Esophagus muscularis mucosa (tissue), 4 donors: ENCODE measurements around the gene RPP25. TPM values are rescaled to one million over a fixed set of nuclear protein-coding genes. Genes with fewer than 3 reads are reported as not detected.

Experiments
- DNase-seq: peaks from one replicate; pipeline ENCODE4 v3.0.0-alpha.2; 2017; ENCODE audit errors: extremely low spot score
- H3K27ac ChIP-seq, 4 donors: fragments of 200-600 bp; sonication (generic); replicated peaks in 1 of 4; 1 replicate in 3 of 4; 2 replicates in 1 of 4; pipeline ENCODE4 v1.5.1; 2016 to 2019; ENCODE audit warnings: mild to moderate bottlenecking in 1 of 4
- H3K27me3 ChIP-seq, 4 donors: fragments of 200-600 bp; sonication (generic); one replicate each; pipeline versions ENCODE4 v1.5.1 to v1.6.0; 2016 to 2019
- H3K36me3 ChIP-seq, 4 donors: fragments of 200-600 bp; sonication (generic); one replicate each; pipeline ENCODE4 v1.5.1; 2016 to 2019
- H3K4me1 ChIP-seq, 4 donors: fragments of 200-600 bp; sonication (generic); one replicate each; pipeline ENCODE4 v1.5.1; 2016 to 2019
- H3K4me3 ChIP-seq, 4 donors: fragments of 200-600 bp; sonication (generic); 1 replicate in 2 of 4; 2 replicates in 2 of 4; pipeline ENCODE4 v1.5.1; 2016 to 2019; ENCODE audit warnings: mild to moderate bottlenecking in 4 of 4, moderate library complexity in 1 of 4
- H3K9me3 ChIP-seq, 4 donors: fragments of 200-600 bp; sonication (generic); 1 replicate in 3 of 4; 2 replicates in 1 of 4; pipeline ENCODE4 v1.5.1; 2016 to 2019
- CTCF ChIP-seq, 3 experiments: fragments of 200-600 bp in 2 of 3; fragments of 450-650 bp in 1 of 3; sonication (generic) in 2 of 3; IDR thresholded peaks; one replicate each; pipeline ENCODE4 v1.5.1; 2017 to 2019; ENCODE audit warnings: antibody characterized with exemption in 3 of 3, mild to moderate bottlenecking in 2 of 3, moderate library complexity in 1 of 3
- EP300 ChIP-seq: sonication (generic); formaldehyde crosslinking; IDR thresholded peaks from one replicate; pipeline ENCODE4 v1.6.1; 2017; ENCODE audit warnings: antibody characterized with exemption
- POLR2A ChIP-seq: fragments of 450-650 bp; IDR thresholded peaks from one replicate; pipeline ENCODE4 v1.6.1; 2017; ENCODE audit warnings: antibody characterized with exemption, moderate library complexity, mild to moderate bottlenecking, low read depth
- POLR2AphosphoS5 ChIP-seq, 2 donors: sonication (generic); formaldehyde crosslinking; IDR thresholded peaks; one replicate each; pipeline ENCODE4 v1.6.1; 2017; ENCODE audit warnings: antibody characterized with exemption in 2 of 2
- WGBS: methylation state at CpG from one replicate; pipeline ENCODE4 v1.1.5; 2018; 5-methylcytosine and 5-hydroxymethylcytosine counted together
- intact Hi-C: fragments of 100-400 bp; cut with DNase I; formaldehyde crosslinking; loops from one replicate; pipeline ENCODE4 v1.15.1; 2023
- total RNA-seq, 4 donors: library from RNA; depleted of rRNA; stranded (reverse); fragments of >200 nt; gene quantifications; one replicate each; pipeline versions ENCODE4 v1.1.0 to v1.2.1, GENCODE V29; 2016

RPP25 gene
- total RNA-seq, 4 donors from 2014 or later = 4.2 to 7.2 (median 7.0) TPM

DNA sequence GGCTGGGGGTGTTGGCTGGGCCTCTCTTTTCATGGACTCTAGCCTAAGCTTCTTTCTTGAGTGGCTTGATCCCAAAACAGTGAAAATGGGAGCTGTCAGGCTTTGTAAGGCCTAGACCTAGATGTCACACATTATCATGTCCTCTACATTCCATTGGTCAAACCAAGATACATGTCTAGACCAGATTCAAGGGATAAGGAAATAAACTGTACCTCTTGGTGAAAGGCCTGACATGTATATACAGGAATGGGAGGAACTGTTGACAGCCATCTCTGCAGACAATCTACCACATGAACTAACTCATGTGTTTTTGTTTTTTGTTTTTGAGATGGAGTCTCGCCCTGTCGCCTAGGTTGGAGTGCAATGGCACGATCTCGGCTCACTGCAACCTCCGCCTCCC is 11.1 kb upstream of the RPP25 start:
- Histone ChIP-seq H3K27ac (no peak overlapping the region), H3K36me3 (no peaks in the 10 kb centered on the region), H3K27me3 (no peaks in the 10 kb centered on the region), H3K4me1 (no peaks in the 10 kb centered on the region), H3K9me3 (no peaks in the 10 kb centered on the region), H3K4me3 (no peak overlapping the region)
- intact Hi-C loops = no loop called here
- no peak for TF ChIP-seq POLR2AphosphoS5 (IDR thresholded peaks at IDR 0.05)
- TF ChIP-seq CTCF (IDR thresholded peaks at IDR 0.05) = no peak
- TF ChIP-seq EP300 = no peak
- no peak for TF ChIP-seq POLR2A
- DNase-seq = no peak
- WGBS = 100% methylated on average over 5 of the region's 5 CpGs

- no peak for TF ChIP-seq EP300
- no peak for TF ChIP-seq CTCF (IDR thresholded peaks at IDR 0.05)
- TF ChIP-seq POLR2A = no peak
- no peak for TF ChIP-seq POLR2AphosphoS5 (IDR thresholded peaks at IDR 0.05)
- peaks cover 0 to 7% (median 0%) of the 10 kb centered on the region in 4 donors for H3K27me3 ChIP-seq
- no peak for DNase-seq
- no peak overlapping the region for H3K4me3 ChIP-seq
- peaks cover 0 to under 1% (median 0%) of the 10 kb centered on the region in 4 donors for H3K4me1 ChIP-seq
- intact Hi-C loops = no loop called here
- no peak overlapping the region for H3K27ac ChIP-seq
- no peaks in the 10 kb centered on the region for H3K36me3 ChIP-seq
- no peaks in the 10 kb centered on the region for H3K9me3 ChIP-seq
- WGBS = 14% methylated on average over 3 of the region's 3 CpGs
Observed at GRCh38 chr15:74964794-74965193, 8.2 kb upstream of the RPP25 start.

- DNase-seq = no peak
- no peak overlapping the region for H3K4me3 ChIP-seq
- peaks cover 0 to 22% (median 11%) of the 10 kb centered on the region in 4 donors for H3K27me3 ChIP-seq
- WGBS = 92% methylated on average over 4 of the region's 4 CpGs
- TF ChIP-seq POLR2AphosphoS5 (IDR thresholded peaks at IDR 0.05) (no peak), EP300 (no peak), POLR2A (no peak), CTCF (IDR thresholded peaks at IDR 0.05) (no peak)
- H3K9me3 ChIP-seq = no peaks in the 10 kb centered on the region
- H3K4me1 ChIP-seq = peaks cover 9 to 16% (median 15%) of the 10 kb centered on the region in 4 donors
- H3K36me3 ChIP-seq = no peaks in the 10 kb centered on the region
- intact Hi-C loops = no loop called here
- H3K27ac ChIP-seq = no peak overlapping the region
Observed at GRCh38 chr15:74963213-74963612, 6.6 kb upstream of the RPP25 start.

DNA sequence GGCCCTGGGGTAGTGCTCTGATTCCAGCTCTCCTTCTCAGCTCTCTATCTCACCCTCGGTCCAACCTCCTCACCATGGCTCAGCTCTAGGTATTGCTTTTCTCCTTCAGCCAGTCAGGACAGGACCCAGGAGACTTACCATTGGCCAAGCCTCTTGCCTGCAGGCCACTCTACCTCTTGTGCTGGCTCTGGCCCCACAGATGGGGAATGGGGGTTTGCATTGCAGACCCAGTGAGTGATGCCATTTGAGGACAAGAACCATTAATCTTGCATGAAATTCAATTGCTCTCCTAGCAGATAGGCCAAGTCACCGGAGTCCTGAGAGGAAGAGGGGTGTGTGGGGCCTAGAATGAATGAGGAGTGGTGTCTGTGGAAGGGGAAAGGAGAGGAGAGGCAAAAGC is 6.1 kb upstream of the RPP25 start:
- Histone ChIP-seq H3K27me3 (peaks cover 0 to 28% (median 16%) of the 10 kb centered on the region in 4 donors), H3K36me3 (no peaks in the 10 kb centered on the region), H3K4me1 (peaks cover 15 to 22% (median 20%) of the 10 kb centered on the region in 4 donors), H3K4me3 (no peak overlapping the region), H3K27ac (no peak overlapping the region), H3K9me3 (no peaks in the 10 kb centered on the region)
- DNase-seq = no peak
- intact Hi-C loops = no loop called here
- TF ChIP-seq POLR2AphosphoS5 (IDR thresholded peaks at IDR 0.05) (no peak), POLR2A (no peak), CTCF (IDR thresholded peaks at IDR 0.05) (no peak), EP300 (no peak)
- 58% methylated on average over 2 of the region's 2 CpGs for WGBS

DNA sequence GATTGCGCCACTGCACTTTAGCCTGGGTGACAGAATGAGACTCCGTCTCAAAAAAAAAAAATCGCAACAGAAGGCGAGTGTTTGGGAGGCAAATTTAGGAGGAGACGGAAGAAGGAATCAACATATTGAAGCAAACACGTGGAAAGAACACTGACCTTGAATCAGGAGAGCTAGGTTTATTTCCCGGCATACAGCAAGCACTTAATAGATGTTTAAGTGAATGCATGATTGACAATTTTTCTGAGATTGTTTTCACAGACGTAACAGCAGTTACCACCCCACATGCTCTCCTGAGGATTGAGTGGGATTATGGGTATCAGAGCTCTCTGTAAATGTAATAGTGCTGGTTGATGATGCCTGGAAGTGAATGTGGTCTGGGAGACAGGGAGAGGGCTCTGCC is 5.6 kb upstream of the RPP25 start:
- Histone ChIP-seq H3K27me3 (peaks cover 0 to 32% (median 19%) of the 10 kb centered on the region in 4 donors), H3K36me3 (no peaks in the 10 kb centered on the region), H3K27ac (no peak overlapping the region), H3K4me3 (no peak overlapping the region), H3K9me3 (no peaks in the 10 kb centered on the region), H3K4me1 (peaks cover 19 to 26% (median 25%) of the 10 kb centered on the region in 4 donors)
- intact Hi-C loops = no loop called here
- TF ChIP-seq POLR2A (no peak), EP300 (no peak), CTCF (IDR thresholded peaks at IDR 0.05) (no peak), POLR2AphosphoS5 (IDR thresholded peaks at IDR 0.05) (no peak)
- WGBS = 87% methylated on average over 8 of the region's 8 CpGs
- no peak for DNase-seq
